Fibroblast of skin of back (primary cell): ENCODE measurements around the gene LRG1.
"Not testable (repeated sequence)": the region's sequence is repeated elsewhere in the genome, so short reads cannot be mapped to it uniquely, and the experiment has no call there.

Source experiments
- DNase-seq: peaks from one replicate; pipeline ENCODE4 v3.0.0-alpha.2; 2013

The LRG1 gene

GRCh38 chr19:4575267-4576015 is 35.6 kb upstream of the LRG1 start:
- DNase-seq: peak; percentile 97

- DNase-seq: no peak
These were observed 33.8 kb upstream of the LRG1 start for GRCh38 chr19:4573682-4574081.

- peak; percentile 24 for DNase-seq
These were observed 31.6 kb upstream of the LRG1 start for GRCh38 chr19:4571305-4571917.

- no peak for DNase-seq
These were observed 31.1 kb upstream of the LRG1 start for GRCh38 chr19:4570916-4571304.

- DNase-seq: no peak
These were observed 30.6 kb upstream of the LRG1 start for GRCh38 chr19:4570402-4570801.

- DNase-seq: no peak
These were observed 29.1 kb upstream of the LRG1 start for GRCh38 chr19:4568886-4569285.

- peak; percentile 49 for DNase-seq
These were observed 27.8 kb upstream of the LRG1 start for GRCh38 chr19:4567584-4568071.

- DNase-seq: no peak
These were observed 26.7 kb upstream of the LRG1 start for GRCh38 chr19:4566402-4567051.

- not testable (repeated sequence) for DNase-seq
These were observed 23.7 kb upstream of the LRG1 start for GRCh38 chr19:4563562-4563961.

- not testable (repeated sequence) for DNase-seq
These were observed 22.2 kb upstream of the LRG1 start for GRCh38 chr19:4562085-4562484.

- no peak for DNase-seq
These were observed 19.7 kb upstream of the LRG1 start, which contains the start of gene SEMA6B for GRCh38 chr19:4559569-4559968. TSS of gene SEMA6B (minus strand) at chr19:4559684. CDS start at chr19:4558457, 1,227 bp downstream.

- DNase-seq: no peak
These were observed 18.4 kb upstream of the LRG1 start for GRCh38 chr19:4557971-4558941.

GRCh38 chr19:4557144-4557970 is 17.5 kb upstream of the LRG1 start:
- no peak for DNase-seq

- DNase-seq: no peak
These were observed 16.8 kb upstream of the LRG1 start for GRCh38 chr19:4556597-4557127.

- DNase-seq: no peak
These were observed 16.1 kb upstream of the LRG1 start for GRCh38 chr19:4555657-4556561.

- no peak for DNase-seq
These were observed 14.9 kb upstream of the LRG1 start for GRCh38 chr19:4554717-4555116.

- no peak for DNase-seq
These were observed 13.9 kb upstream of the LRG1 start for GRCh38 chr19:4553775-4554174.

- DNase-seq: no peak
These were observed 13.4 kb upstream of the LRG1 start for GRCh38 chr19:4553092-4553695.

GRCh38 chr19:4552525-4552819 is 12.6 kb upstream of the LRG1 start:
- DNase-seq: no peak
